GM12892 (cell line): ENCODE results near the gene FAM124A.

Experiments
- POLR2A ChIP-seq: IDR thresholded peaks from 2 replicates; pipeline ENCODE4 v1.6.1; 2011; ENCODE audit warnings: low read depth, low read length, control low read depth
- POLR2AphosphoS5 ChIP-seq: IDR thresholded peaks from 2 replicates; pipeline ENCODE4 v1.6.1; 2011; ENCODE audit warnings: low read depth, low read length, control low read depth
- TAF1 ChIP-seq: IDR thresholded peaks from 2 replicates; pipeline ENCODE4 v1.6.1; 2011; ENCODE audit warnings: low read depth, mild to moderate bottlenecking, control low read depth, low read length, borderline replicate concordance

GRCh38 chr13:51284339-51284738 lies 62.1 kb downstream of the FAM124A start:
- TF ChIP-seq POLR2AphosphoS5 (no peak), TAF1 (no peak), POLR2A (no peak)
